Measurements from ENCODE around the gene SH3BGRL2.

Gene SH3BGRL2

DNA sequence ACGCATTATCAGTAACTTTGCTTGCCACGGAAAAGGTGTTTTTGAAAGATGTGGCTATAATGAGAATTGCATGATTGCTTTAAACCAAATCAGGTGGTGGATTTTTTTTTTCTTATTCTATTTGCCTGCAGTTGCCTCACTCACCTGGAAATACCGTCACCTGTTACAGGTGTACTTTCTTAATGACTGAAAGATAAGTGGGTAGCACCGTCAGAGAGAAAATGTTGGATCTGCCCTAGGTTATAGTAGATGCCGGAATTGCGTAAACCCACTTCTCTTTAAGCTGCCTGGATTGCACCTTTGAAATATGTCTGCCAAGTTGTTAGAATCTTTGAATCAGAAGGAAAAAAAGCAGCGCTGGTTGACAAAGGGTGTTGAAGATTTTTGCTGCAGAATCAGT lies 68.5 kb downstream of the SH3BGRL2 start:
- no peak for DNase-seq (ENCODE audit: low read depth in 2 of 2)

DNA sequence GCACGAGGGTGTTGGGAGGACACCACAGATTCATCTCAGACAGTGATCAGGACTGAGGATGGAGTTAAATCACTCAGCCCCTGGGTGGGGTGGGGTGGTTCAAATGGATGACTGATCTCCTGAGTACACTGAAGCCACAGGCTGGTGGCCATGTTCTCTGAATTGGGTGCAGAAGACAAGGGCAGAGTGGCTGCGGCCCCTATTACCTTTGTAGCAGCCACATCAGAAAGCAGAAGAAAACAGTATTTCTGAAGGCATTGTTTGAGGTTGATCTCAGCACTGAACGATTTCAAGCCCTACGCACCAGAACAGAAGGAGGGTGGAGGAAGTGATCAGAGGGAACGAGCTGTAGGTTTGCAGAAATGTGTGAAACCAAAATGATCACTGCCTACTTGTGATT lies 71.6 kb downstream of the SH3BGRL2 start:
- no peak for DNase-seq (ENCODE audit: low read depth in 2 of 2)

DNA sequence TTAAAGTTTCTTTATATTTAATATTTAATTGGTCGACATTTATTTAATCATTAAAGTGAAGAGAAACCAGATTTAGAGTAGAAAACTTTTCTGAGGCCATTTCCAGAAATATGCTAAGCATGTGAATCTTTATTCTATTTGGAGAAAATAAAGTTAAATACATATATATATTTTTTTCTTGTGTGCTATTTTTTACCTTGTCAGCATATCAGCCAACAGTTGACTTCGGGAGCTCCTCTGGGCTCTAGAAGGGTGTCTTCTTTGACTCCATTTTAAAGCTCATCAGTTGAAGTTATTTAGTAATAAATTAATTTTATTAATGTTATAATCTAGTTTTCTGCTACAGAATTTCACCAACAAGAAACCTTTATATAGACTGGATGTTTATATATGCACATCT lies 73.1 kb downstream of the SH3BGRL2 start:
- DNase-seq (ENCODE audit: low read depth in 2 of 2), result no peak

DNA sequence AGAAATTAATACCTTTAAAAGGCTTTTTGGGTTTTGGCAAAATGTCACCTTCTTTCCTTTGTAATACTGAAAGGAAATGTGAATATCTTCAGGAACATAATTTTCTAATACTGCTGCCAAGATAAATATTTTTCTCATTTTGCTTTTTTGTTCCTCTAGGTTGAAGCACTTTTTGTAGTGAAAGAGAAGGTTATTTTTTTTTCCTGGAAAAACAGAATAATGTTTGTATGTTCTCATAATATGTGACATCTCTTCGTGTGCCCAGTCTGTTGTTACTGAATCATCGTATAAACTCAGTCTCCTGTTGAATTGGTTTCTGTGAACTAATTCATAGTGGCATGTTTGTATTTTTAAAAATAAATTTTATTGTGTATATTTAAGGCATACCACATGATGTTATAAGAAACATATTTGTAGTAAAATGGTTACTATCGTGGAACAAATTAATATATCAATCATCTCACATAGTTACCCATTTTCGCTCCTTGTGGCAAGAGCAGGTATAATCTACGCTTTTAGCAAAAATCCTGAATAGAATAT lies 74.4 kb downstream of the SH3BGRL2 start:
- no peak for DNase-seq (ENCODE audit: low read depth in 2 of 2)

DNA sequence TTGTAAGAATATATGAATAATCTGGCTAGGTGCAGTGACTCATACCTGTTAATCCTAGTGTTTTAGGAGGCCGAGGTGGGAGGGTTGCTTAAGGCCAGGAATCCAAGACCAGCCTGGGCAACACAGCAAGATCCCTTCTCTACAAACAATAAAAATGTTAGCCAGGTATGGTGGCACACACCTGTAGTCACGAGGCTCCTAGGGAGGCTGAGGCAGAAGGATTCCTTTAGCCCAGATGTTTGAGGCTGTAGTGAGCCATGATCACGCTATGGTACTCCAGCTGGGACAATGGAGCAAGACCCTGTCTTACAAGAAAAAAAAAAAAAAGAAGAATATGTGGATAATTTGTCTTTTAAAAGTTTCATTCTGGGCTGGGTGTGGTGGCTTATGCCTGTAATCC lies 75.4 kb downstream of the SH3BGRL2 start:
- no peak for DNase-seq (ENCODE audit: low read depth in 2 of 2)

DNA sequence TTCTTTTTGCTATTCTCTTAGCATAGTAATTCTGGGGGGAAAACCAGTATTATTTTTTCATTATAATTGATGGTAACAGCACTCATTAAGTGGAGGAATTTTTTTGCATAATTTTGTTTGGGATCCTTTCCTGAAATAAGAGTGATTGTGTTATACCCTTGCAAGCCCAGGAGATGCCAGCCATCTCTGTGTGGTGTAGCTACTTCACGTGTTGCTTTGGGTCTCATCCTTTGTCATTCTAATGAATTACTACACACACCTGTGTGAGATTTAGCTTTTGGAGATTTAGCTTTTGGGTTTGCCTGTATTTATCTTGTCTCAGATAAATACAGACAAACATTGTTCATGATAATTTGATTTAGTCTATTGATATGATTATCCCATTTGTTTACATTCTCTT lies 76.5 kb downstream of the SH3BGRL2 start:
- no peak for DNase-seq (ENCODE audit: low read depth in 2 of 2)

DNA sequence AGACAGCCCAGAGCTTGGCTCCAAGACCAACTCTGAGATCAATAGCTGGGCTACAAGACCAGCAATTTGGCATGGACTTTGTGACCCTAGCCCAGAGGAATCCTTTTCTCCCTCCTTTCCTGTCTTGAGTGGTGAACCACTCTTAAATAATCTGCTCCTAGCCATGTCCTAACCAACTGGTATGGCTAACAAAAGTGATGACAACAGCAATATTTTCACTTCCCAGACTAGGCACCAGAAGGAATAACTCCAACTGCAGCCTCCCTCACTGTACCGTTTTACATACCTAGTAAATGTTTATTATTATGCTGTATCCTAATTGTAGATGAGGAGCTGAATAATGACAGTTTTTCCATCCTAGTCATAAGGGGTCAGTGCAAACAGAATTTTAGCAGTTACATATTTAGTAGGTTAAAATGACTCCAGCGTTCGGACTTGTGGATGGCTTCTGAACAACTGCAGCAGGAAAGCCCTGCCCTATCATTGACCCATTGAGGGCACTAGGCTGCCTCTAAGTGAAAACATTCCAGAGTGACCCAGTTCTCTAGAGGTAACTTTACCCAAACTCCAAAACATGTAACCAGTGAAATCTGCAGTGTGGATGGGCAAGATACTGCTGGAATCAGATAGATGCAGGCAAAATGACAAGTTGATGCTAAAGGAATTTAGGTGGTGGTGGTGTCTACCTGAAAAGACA lies 77.1 kb downstream of the SH3BGRL2 start:
- no peak for DNase-seq (ENCODE audit: low read depth in 2 of 2)

DNA sequence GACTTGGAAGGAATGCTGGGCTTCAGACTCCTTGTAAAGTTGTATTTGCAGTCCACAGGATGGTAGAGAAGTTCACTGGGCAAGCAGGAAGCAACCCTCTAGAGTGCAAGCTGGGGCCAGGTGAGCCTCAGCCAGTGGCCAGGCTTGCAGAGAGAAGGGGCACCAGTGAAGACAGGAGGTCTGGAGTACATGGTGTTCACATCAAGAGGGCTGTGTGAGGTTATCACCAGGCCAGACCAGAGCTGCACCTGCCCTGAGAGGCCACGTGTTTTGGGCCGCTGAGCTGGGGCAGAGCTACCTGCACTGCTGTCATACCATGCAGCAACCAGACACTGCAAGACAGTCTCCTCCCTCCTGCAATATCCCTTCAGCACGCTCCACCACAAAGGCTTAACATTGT lies 79.0 kb downstream of the SH3BGRL2 start:
- no peak for DNase-seq (ENCODE audit: low read depth in 2 of 2)

DNA sequence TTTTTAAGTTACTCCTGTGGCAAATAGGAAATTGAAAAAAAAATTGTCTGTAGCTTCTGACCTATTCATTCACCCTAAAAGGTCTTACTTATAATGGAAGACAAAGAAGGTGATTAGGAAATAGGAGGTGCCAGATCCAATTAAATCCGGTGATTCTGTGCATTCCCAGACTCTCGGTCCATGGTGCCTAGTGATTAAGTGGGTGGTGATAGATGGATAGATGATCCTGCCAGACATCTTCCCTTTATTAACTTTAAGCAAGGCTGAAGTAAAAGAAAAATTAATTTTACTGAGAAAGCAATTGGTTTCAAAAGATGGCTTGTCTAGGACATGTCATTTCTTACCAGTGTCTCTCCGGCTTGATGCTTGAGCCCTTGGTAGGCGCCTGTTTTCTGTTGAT lies 80.0 kb downstream of the SH3BGRL2 start:
- DNase-seq (ENCODE audit: low read depth in 2 of 2), result no peak

DNA sequence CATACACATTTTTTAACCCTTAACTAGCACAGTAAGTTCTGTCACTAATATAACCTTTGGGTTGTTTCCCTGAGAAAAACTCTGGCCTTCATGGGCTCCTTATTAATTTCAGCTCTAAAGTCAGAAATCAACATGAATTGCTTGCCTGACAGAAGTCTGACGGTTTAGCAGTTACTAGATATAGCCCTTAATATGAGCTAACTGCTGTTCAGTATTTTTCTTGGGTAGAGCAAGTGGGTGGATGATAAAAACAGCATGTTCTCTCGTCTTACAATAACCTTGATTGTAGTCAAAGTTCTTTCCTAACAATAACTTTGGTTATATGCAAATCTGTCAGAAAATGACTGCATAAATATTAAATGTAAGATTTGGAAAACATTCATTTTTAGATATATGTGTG lies 81.0 kb downstream of the SH3BGRL2 start:
- DNase-seq (ENCODE audit: low read depth in 2 of 2), result no peak

DNA sequence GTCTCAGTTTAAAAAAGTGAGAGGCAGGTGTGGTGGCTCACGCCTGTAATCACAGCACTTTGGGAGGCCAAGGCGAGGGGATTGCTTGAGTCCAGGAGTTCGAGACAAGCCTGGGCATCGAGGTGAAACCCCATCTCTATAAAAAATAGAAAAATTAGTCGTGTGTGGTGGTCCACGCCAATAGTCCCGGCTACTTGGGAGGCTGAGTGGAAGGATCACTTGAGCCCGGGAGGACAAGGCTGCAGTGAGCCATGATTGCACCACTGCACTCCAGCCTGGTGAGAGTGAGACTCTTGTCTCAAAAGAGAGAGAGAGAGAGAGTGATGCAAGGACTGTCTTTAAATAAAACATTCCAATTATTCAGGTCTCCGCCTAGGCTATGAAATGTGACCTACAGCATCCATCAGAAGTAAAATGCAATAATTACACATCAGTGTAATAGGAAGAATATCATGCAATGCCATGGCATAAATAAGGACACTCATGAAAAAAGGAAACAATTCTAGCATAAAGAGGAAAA lies 81.5 kb downstream of the SH3BGRL2 start:
- DNase-seq (ENCODE audit: low read depth in 2 of 2), result no peak

DNA sequence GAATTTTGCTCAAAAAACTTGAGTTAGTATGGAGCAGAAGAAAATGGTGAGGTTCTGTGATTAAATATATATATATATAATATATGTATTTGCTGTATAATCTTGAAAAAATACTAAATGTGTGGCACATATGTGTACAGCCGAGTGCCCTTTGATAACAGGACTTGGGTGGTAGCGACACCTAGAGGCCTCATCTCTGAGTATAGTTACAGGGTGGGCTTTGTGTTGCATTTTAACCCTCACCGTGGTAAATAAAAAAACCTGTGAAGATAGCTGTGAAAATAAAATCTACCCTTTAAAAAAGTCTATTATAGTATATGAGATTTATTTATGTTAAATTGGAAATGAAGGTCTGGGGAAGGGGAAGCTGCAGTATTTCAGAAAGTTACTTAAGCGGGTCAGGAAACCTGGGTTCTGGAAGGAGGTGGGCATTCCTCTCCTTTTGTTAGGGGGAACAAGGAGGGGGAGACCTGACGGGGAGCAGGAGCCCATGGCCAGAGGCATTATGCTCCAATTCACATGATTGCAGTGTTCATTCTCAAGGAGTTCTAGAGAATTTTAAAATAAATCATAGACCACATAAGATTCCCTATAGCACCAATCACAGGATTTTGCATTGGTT lies 82.7 kb downstream of the SH3BGRL2 start:
- DNase-seq (ENCODE audit: low read depth in 2 of 2), result peak; percentile 14 to 18

DNA sequence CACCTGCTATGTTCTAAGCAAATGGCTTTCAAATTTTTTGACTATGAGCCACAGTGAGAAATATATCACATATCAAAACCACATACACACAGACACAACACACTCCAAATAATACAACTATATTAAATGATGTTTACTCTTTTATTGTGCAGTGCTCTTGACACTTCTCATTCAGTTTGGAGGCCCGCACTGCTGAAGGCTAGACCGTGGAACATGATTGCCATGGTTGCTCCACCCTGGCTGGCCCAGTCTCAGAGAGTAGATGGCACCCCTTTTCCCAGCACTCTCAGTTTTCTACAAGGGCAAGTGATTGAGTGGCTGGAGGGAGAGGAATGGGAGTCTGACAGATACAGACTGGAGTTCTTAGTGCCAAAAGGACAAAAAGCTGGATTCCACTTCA lies 86.9 kb downstream of the SH3BGRL2 start:
- DNase-seq (ENCODE audit: low read depth in 2 of 2), result no peak

DNA sequence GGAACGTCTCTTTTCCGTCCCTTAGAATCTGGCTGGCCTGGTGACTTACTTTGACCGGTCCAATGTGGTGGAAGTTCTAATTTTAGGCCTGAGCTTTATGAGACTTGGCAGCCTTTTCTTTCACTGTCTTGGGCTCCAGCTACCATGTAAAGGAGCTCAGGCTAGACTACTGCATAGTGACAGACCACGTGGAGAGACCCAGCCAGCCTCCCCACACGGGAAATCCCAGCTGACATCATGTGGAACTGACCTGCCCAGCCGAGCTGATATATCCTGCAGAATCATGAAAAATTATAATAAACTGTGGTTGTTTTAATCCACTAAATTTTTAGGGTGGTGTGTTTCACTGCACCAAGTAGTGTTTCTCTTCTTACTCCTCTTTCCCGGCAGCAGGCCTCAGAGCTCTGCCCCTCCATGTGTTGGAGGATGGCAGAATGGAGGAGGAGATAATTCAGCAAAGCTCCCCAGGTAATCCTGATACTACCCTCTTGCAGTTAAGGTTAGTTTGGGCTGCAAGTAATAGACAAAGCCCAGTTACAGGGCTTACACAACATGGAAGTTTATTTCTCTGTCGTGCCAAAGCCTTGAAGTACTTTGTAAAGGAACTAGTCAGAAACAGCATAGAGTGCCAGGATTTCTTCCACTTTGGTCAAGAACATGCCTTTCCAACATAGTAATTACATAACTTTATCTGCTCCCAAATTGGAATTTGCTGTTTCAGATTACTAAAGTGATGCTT lies 87.5 kb downstream of the SH3BGRL2 start:
- no peak for DNase-seq (ENCODE audit: low read depth in 2 of 2)

DNA sequence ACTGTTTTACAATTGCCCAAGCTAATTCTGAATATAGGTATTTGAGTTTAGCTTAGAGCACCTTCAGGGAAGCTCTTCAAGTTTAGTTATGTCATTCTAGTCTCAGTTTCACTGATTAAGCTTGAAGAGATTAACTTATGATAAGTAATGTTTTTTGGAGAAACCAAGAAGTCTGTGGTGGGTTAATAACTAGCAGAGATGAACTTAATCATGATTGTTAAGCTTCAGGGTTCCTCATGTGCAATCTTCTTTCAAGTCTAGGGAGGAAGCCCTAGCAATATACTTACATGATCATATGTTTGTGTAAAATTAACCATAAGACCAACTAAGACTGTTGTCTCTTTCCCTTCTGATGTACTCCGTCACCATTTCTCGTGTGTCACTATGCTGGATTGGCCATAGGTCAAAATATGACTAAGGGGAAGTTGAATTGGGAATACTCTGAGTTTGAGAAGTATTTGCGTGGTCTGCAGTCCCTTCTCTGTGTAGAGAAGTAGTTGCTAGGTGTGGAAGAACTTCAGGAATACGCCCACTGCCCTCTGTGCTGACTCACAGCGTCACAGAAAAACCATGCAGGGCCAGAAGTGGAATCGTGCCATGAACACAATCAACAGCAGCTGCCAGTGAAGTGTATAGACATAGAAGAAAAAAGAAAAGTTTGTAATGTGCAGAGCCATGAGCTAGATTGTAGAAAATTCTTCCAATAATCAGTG lies 88.3 kb downstream of the SH3BGRL2 start:
- no peak for DNase-seq (ENCODE audit: low read depth in 2 of 2)

DNA sequence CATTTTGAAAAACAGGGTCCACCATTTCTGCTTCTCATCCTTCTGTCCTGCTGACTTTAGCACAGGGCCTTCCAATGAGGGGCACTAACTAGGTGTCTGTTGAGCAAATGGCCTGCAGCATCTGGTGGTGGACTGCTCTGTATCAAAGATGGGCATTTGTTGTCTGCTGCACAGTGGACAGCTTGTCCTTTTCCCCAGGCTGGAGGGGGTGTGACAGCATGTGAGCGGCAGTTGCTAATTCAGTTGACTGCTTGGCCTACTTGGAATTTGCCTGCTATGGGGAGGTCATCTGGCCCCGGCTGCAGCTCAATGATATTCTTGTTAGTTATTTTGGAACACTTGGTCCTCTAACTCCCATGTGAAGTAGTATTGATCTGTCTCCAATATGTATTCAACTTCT lies 93.7 kb downstream of the SH3BGRL2 start:
- DNase-seq (ENCODE audit: low read depth in 2 of 2), result no peak

DNA sequence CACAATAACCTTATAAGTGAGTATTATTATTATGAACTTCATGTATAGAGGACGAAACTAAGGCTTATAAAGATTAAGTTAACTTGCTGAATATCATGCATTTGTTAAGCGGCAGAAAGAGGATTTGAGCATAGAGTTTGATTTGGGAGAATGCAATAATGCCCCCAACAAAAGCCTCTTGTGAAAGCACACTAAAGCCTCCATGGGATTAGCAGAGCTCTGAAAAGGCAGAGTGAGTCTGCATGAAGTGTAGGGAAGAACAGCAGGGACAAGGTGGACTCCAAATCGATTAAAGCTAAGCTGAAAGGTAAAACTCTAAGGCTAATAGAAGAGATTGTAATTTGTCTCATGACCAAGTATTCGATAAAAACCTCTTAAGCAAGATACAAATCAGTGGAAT lies 100.3 kb downstream of the SH3BGRL2 start:
- no peak for DNase-seq (ENCODE audit: low read depth in 2 of 2)

DNA sequence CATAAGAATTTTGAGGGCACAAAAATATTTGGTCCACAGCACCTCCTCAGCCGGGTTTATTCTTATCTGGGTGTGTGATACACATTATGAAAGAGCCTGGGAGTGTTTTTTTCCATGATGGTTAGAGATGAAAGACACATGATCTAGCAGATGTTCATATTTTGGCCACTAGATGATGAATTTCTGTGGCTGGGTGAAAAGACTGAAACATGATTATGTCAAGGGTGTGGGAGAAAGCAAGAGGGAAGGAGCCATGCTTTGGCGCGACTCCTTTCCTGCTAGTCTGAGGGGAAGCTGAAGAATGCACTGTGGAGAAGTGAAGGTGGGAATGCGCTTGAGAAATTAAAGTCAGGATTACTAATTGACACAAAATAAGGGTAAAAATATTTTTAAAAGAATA lies 102.3 kb downstream of the SH3BGRL2 start:
- DNase-seq (ENCODE audit: low read depth in 2 of 2), result no peak

DNA sequence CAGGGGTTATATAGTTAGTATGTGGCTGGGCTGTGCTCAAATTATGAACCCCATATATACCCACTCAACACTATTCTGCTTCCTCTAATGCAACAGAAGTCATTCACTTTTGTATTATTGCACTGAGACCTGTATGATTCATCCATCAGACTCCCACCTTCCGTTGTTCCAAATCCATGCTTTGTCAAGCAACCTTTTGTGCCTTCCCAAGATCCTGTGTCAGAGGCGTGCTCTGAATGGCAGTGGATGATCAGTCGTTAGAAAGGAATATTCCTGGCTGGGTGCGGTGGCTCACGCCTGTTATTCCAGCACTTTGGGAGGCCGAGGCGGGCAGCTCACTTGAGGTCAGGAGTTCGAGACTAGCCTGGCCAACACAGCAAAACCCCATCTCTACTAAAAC lies 103.2 kb downstream of the SH3BGRL2 start:
- DNase-seq (ENCODE audit: low read depth in 2 of 2), result no peak

DNA sequence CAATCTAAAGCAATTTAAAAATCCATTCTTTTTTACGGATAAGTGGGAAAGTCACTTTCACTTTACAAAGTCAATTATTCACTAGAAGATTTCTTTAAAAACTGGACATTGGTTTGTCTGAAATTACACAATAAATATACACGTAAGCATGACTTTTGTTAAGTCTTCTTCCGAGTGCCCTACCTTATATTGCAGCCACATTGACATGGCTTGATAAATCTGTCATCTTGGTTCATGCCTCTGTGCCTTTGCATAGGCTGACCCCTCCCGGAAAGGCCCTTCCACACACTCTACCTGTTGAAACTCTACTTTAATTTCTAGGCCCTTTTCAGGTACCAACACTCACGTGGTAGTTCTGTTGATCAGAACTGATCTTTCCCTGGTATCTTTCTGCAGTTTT lies 104.1 kb downstream of the SH3BGRL2 start:
- DNase-seq (ENCODE audit: low read depth in 2 of 2), result no peak

DNA sequence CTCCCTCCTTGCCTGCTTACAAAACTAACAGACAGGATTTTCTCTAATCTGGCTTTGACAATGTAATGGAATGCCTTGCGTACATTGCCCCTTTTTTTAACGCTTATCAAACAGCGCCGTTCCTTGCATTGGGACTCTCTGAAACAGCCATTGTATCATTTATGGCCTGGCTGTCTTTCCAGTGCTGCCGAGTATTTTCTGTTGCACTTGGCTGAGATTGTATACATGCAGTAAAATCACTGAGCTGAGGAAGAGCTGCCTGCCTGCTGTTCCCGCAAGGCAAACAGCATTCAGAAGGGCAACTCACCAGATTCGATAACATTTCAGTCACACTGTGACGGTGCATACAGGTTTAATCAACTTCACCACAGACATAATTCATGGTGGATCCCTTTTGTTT lies 106.0 kb downstream of the SH3BGRL2 start:
- no peak for DNase-seq (ENCODE audit: low read depth in 2 of 2)

DNA sequence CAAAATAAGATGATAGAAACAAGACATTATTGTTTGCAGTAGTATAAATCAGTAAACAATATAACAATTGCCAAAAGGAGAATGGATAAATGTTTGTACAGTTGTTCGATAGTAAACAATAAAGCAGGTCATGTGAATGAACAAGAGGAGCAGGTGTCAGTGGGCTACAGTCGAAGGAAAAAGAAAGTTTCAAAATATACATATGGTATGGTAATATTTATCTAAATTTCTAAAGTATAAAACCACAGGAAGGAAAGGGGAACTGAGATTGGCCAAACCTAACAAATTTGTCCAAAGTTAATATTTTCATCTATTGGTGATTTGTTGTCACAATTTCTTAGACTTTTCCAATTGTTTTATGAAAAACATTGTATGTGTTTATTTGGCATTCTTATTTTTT lies 110.9 kb downstream of the SH3BGRL2 start:
- no peak for DNase-seq (ENCODE audit: low read depth in 2 of 2)

Measured in stimulated activated CD8-positive, alpha-beta memory T cell treated with anti-CD3 and anti-CD28 coated beads, Interleukin-7, amount 100 ng/mL, for 1 hour (primary cell).